A549 (cell line): ENCODE results near the gene SGSH. TPM values are rescaled to one million over a fixed set of nuclear protein-coding genes. Genes with fewer than 3 reads are reported as not detected.

Experiments
- ATAC-seq, 2 experiments: fragments of 200-7000 bp in 1 of 2; fragments of >200 bp in 1 of 2; cut with Nextera tagmentation in 1 of 2; cut with Tn5 transposase in 1 of 2; 3 replicates each; pipeline versions ENCODE4 v1.8.0 to v1.9.1; 2018 to 2020; ENCODE audit warnings: mild to moderate bottlenecking in 1 of 2, moderate library complexity in 1 of 2
- CTCF ChIA-PET: fragments of 300-600 bp; sonication (Branson Sonifier 250); formaldehyde crosslinking; extraction: SDS; loops from one replicate; lab custom pipeline; 2021; ENCODE audit warnings: antibody characterized with exemption, inconsistent platforms; lab: Yijun Ruan, JAX
- POLR2A ChIA-PET: fragments of 350-600 bp; formaldehyde crosslinking; extraction: SDS; loops from one replicate; lab custom pipeline; 2021; ENCODE audit warnings: antibody characterized with exemption, inconsistent platforms; lab: Yijun Ruan, JAX
- DNase-seq, 2 experiments: peaks; one replicate each; pipeline versions ENCODE4 v3.0.0 to v3.0.0-alpha.2; 2011 to 2016; ENCODE audit warnings: low read depth in 1 of 2, low spot score in 1 of 2
- FAIRE-seq: peaks from 2 replicates; lab custom pipeline; 2011; peaks lifted over from hg19 to GRCh38; lab: Jason Lieb, UNC
- H3K27ac ChIP-seq, 2 experiments: fragments of >200 bp; sonication (Bioruptor Twin); formaldehyde crosslinking; 3 replicates each; pipeline ENCODE4 v1.5.1; 2016 to 2017
- H3K4me1 ChIP-seq: fragments of >200 bp; sonication (Bioruptor Twin); formaldehyde crosslinking; 3 replicates; pipeline ENCODE4 v1.6.1; 2016
- H3K4me2 ChIP-seq: fragments of >200 bp; sonication (Bioruptor Twin); formaldehyde crosslinking; 3 replicates; pipeline ENCODE4 v1.6.1; 2016
- H3K4me3 ChIP-seq: fragments of >200 bp; sonication (Bioruptor Twin); formaldehyde crosslinking; 3 replicates; pipeline ENCODE4 v1.5.1; 2016
- H3K9me3 ChIP-seq: fragments of >200 bp; sonication (Bioruptor Twin); formaldehyde crosslinking; 3 replicates; pipeline ENCODE4 v1.6.1; 2016
- BCL3 ChIP-seq: fragments of >200 bp; sonication (Bioruptor Twin); formaldehyde crosslinking; IDR thresholded peaks from 3 replicates; pipeline ENCODE4 v1.6.1; 2016
- BHLHE40 ChIP-seq: IDR thresholded peaks from 2 replicates; pipeline ENCODE4 v1.6.1; 2012; ENCODE audit warnings: low read depth, low read length, inconsistent platforms
- CBX8 ChIP-seq: fragments of 200-600 bp; sonication (generic); IDR thresholded peaks from 2 replicates; pipeline ENCODE4 v1.6.1; 2016
- CEBPB ChIP-seq, 2 experiments: fragments of >200 bp in 1 of 2; sonication (Bioruptor Twin) in 1 of 2; formaldehyde crosslinking in 1 of 2; IDR thresholded peaks; 2 replicates each; pipeline ENCODE4 v1.6.1; 2012 to 2016
- CHD2 ChIP-seq: fragments of 150-350 bp; IDR thresholded peaks from 2 replicates; pipeline ENCODE4 v1.6.1; 2014; ENCODE audit warnings: low read length; ENCODE audit not compliant: partially characterized antibody
- EP300 ChIP-seq, 2 experiments: fragments of >200 bp; sonication (Bioruptor Twin); formaldehyde crosslinking; IDR thresholded peaks; 2 replicates in 1 of 2; 3 replicates in 1 of 2; pipeline ENCODE4 v1.6.1; 2016 to 2017
- ESRRA ChIP-seq: fragments of 150-350 bp; IDR thresholded peaks from 2 replicates; pipeline ENCODE4 v1.6.1; 2014; ENCODE audit warnings: mild to moderate bottlenecking, low read length, borderline replicate concordance
- HDAC2 ChIP-seq: fragments of 200-600 bp; sonication (generic); IDR thresholded peaks from 2 replicates; pipeline ENCODE4 v1.6.1; 2016
- HOXA7 ChIP-seq: fragments of 250-450 bp; sonication (Bioruptor Pico); IDR thresholded peaks from 2 replicates; pipeline ENCODE4 v1.5.0; 2020; ENCODE audit warnings: mild to moderate bottlenecking, moderate library complexity
- MAX ChIP-seq: IDR thresholded peaks from 2 replicates; pipeline ENCODE4 v1.6.1; 2012
- POLR2A ChIP-seq: IDR thresholded peaks from 2 replicates; pipeline ENCODE4 v1.6.1; 2012; ENCODE audit warnings: mild to moderate bottlenecking, low read length
- RAD21 ChIP-seq, 2 experiments: fragments of >200 bp in 1 of 2; sonication (Bioruptor Twin) in 1 of 2; formaldehyde crosslinking in 1 of 2; IDR thresholded peaks in 1 of 2; conservative IDR thresholded peaks in 1 of 2; 2 replicates in 1 of 2; 3 replicates in 1 of 2; pipeline ENCODE4 v1.6.1; 2012 to 2018; ENCODE audit warnings: inconsistent platforms in 1 of 2
- RCOR1 ChIP-seq: fragments of 150-350 bp; IDR thresholded peaks from 2 replicates; pipeline ENCODE4 v1.6.1; 2014; ENCODE audit warnings: antibody characterized with exemption, low read length, low read depth
- REST ChIP-seq: fragments of 200-600 bp; sonication (generic); IDR thresholded peaks from 2 replicates; pipeline ENCODE4 v1.6.1; 2016; ENCODE audit warnings: antibody characterized with exemption, mild to moderate bottlenecking, moderate library complexity
- SMC3 ChIP-seq: fragments of >200 bp; sonication (Bioruptor Twin); formaldehyde crosslinking; IDR thresholded peaks from 3 replicates; pipeline ENCODE4 v1.6.1; 2018; ENCODE audit warnings: inconsistent platforms
- ZC3H11A ChIP-seq: fragments of 450-650 bp; IDR thresholded peaks from 2 replicates; pipeline ENCODE4 v1.6.1; 2014; ENCODE audit warnings: antibody characterized with exemption, mild to moderate bottlenecking
- ZFP36 ChIP-seq: fragments of 450-650 bp; IDR thresholded peaks from 2 replicates; pipeline ENCODE4 v1.6.1; 2014; ENCODE audit warnings: borderline replicate concordance; ENCODE audit not compliant: partially characterized antibody
- WGBS: methylation state at CpG from one replicate; pipeline ENCODE4 v1.1.6; 2017; ENCODE audit errors: missing lambda C conversion rate; 5-methylcytosine and 5-hydroxymethylcytosine counted together
- polyA plus RNA-seq, 4 experiments: library from polyadenylated mRNA; depleted of rRNA in 3 of 4; stranded (reverse); fragments of >200 nt; fragmentation: RNase III in 1 of 4; extraction: RNeasy Plus Mini Kit Qiagen cat#74134 plus additional on column Dnase treatment in 1 of 4; gene quantifications; 2 replicates in 3 of 4; 3 replicates in 1 of 4; pipeline ENCODE4 v1.2.3, GENCODE V29; 2011 to 2017
- TF ChIP-seq, protein P1 (sequence below): fragments of 150-350 bp; IDR thresholded peaks from 2 replicates; pipeline ENCODE4 v1.6.1; 2014; ENCODE audit warnings: low read depth, mild to moderate bottlenecking, low read length
- TF ChIP-seq, protein P2 (sequence below): fragments of 250-450 bp; sonication (Bioruptor Pico); IDR thresholded peaks from 2 replicates; pipeline ENCODE4 v1.5.0; 2021; ENCODE audit warnings: mild to moderate bottlenecking, moderate library complexity, borderline replicate concordance

Gene SGSH
- polyA plus RNA-seq, 2 of the 4 experiments (the other 2 are of a cell fraction): 14.5 to 24.7 TPM

- ChIA-PET POLR2A (no interaction called here), CTCF (interaction anchor here (0.7 to 4.0 kb wide), 5 partner anchors 11 to 131 kb away, joined by 3 to 24 read pairs (median 3); partner anchors contain the start of gene GAA)
- H3K4me3 ChIP-seq: no peak overlapping the region
These were observed 7.6 kb downstream of the SGSH start for GRCh38 chr17:80212511-80212910.

GRCh38 chr17:80212109-80212508 lies 8.0 kb downstream of the SGSH start:
- no peaks in the 10 kb centered on the region for H3K9me3 ChIP-seq
- H3K4me2 ChIP-seq: no peak overlapping the region
- 87% methylated on average over 22 of the region's 22 CpGs for WGBS
- ATAC-seq (no peak), FAIRE-seq (no peak), DNase-seq (no peak)
- ChIA-PET CTCF (interaction anchor here (0.6 to 4.0 kb wide), 6 partner anchors 12 to 372 kb away, joined by 3 to 24 read pairs (median 3); partner anchors contain the start of gene GAA), POLR2A (no interaction called here)
- no peak overlapping the region for H3K4me3 ChIP-seq
- H3K4me1 ChIP-seq: no peaks in the 10 kb centered on the region
- no peak overlapping the region for H3K27ac ChIP-seq
- TF ChIP-seq POLR2A: 0 out of 2 replicates have a peak, but pooled peaks have one; percentile 19
- TF ChIP-seq SMC3: no peak

More at GRCh38 chr17:80212511-80212910, 7.6 kb downstream of the SGSH start:
- ATAC-seq (no peak), FAIRE-seq (no peak), DNase-seq (no peak)
- no peak for TF ChIP-seq CEBPB (IDR thresholded peaks at IDR 0.05)
- 92% methylated on average over 12 of the region's 12 CpGs for WGBS
- H3K4me1 ChIP-seq: no peaks in the 10 kb centered on the region
- H3K4me2 ChIP-seq: no peak overlapping the region
- H3K9me3 ChIP-seq: no peaks in the 10 kb centered on the region
- H3K27ac ChIP-seq: no peak overlapping the region

DNA sequence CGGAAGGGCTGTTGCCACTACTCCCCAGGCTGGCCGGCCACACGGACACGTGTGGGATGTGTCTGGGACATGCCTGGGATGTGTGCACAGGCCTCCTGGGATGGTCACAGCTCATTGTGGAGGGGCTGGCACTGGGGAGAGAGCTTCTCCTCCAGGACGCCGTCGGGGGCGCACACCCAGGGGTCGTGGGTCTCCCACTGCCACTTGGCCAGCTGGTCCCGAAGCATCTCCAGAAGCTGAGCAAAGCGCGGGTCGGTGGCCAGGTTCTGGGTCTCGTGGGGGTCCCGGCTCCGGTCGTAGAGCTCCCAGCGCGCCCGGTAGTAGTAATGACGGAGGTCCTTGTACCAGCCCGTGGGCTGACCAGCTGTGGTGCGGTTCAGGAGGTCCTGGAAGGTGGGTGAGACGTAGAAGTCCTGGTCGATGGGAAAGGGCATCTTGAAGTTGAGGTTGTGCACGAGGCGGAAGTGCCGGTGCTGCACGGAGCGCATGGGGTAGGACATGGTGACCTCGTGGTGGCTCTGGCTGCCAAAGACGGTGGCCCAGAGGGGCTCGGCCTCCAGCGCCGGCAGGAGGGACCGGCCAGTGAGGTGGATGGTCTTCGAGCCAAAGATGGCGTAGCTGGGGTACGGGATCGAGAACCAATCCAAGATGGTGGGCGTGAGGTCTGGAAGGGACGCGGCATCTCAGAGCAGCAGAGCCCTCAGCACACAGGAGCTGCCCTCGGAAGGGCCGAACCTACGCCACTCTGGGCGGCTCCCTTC lies 9.6 kb downstream of the SGSH start:
- TF ChIP-seq BCL3 (no peak), EP300 (IDR thresholded peaks at IDR 0.05) (no peak), RCOR1 (no peak), ZFP36 (no peak), HDAC2 (no peak), ESRRA (no peak), CBX8 (no peak), CHD2 (no peak)
- TF ChIP-seq, protein P1, sequence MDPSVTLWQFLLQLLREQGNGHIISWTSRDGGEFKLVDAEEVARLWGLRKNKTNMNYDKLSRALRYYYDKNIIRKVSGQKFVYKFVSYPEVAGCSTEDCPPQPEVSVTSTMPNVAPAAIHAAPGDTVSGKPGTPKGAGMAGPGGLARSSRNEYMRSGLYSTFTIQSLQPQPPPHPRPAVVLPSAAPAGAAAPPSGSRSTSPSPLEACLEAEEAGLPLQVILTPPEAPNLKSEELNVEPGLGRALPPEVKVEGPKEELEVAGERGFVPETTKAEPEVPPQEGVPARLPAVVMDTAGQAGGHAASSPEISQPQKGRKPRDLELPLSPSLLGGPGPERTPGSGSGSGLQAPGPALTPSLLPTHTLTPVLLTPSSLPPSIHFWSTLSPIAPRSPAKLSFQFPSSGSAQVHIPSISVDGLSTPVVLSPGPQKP: no peak
- TF ChIP-seq, protein P2, sequence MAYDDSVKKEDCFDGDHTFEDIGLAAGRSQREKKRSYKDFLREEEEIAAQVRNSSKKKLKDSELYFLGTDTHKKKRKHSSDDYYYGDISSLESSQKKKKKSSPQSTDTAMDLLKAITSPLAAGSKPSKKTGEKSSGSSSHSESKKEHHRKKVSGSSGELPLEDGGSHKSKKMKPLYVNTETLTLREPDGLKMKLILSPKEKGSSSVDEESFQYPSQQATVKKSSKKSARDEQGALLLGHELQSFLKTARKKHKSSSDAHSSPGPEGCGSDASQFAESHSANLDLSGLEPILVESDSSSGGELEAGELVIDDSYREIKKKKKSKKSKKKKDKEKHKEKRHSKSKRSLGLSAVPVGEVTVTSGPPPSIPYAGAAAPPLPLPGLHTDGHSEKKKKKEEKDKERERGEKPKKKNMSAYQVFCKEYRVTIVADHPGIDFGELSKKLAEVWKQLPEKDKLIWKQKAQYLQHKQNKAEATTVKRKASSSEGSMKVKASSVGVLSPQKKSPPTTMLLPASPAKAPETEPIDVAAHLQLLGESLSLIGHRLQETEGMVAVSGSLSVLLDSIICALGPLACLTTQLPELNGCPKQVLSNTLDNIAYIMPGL (CRISPR knock-in tag): no peak
- TF ChIP-seq, all 56 proteins: peak for 0
- ChIA-PET CTCF (interaction anchor here (0.8 to 4.0 kb wide), 5 partner anchors 14 to 202 kb away, joined by 3 to 24 read pairs (median 5); partner anchors contain the start of gene GAA), POLR2A (no interaction called here)
- FAIRE-seq (no peak), ATAC-seq (no peak), DNase-seq (no peak)
- H3K4me3 ChIP-seq: no peak overlapping the region
- H3K4me2 ChIP-seq: no peak overlapping the region
- WGBS: 95% methylated on average over 45 of the region's 47 CpGs
- H3K9me3 ChIP-seq: no peaks in the 10 kb centered on the region
- H3K4me1 ChIP-seq: no peaks in the 10 kb centered on the region
- no peak overlapping the region for H3K27ac ChIP-seq

DNA sequence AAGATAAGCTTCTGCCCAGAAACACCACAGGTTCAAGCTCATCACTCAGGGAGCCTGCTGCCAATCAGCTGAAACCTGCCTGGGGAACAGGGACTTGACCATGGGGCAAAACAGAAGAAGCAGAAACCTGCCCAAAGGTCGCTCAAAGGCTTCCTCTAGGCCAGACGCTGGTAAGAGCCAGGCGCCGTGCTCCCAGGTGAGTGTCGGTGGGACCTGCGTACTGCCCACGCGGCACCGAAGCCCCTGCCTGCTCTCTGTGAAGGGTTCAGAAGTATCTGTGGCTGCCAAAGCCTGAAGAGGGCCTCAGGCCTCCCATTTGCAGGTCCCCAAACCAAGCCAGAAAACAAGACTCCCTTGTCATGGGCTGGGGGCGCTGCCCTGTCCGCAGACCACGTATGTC lies 10.4 kb downstream of the SGSH start:
- no peak for ATAC-seq
- Histone ChIP-seq H3K27ac (no peak overlapping the region), H3K4me2 (no peak overlapping the region), H3K4me3 (no peak overlapping the region), H3K9me3 (no peaks in the 10 kb centered on the region), H3K4me1 (no peaks in the 10 kb centered on the region)
- 85% methylated on average over 10 of the region's 12 CpGs for whole genome bisulfite sequencing
- no peak for DNase-seq
- CTCF ChIA-PET: interaction anchor here (0.9 to 4.0 kb wide), 5 partner anchors 13 to 201 kb away, joined by 3 to 24 read pairs (median 5); no protein-coding TSS in a partner anchor
- POLR2A ChIA-PET: no interaction called here
- TF ChIP-seq MAX: no peak
- TF ChIP-seq REST: no peak
- no peak for TF ChIP-seq HOXA7
- no peak for TF ChIP-seq BHLHE40
- no peak for TF ChIP-seq RAD21 (conservative IDR thresholded peaks at IDR 0.05 in 1 of 2, IDR thresholded peaks at IDR 0.05 in 1 of 2)
- no peak for TF ChIP-seq ZC3H11A
- no peak for FAIRE-seq
